SK-N-SH (cell line): Measurements from ENCODE around the gene NR2C2. TPM values are rescaled to one million over a fixed set of nuclear protein-coding genes. Genes with fewer than 3 reads are reported as not detected.
A peak's percentile ranks its signal among the peaks of the same experiment; 100 is the strongest.

Experiments
- CTCF ChIA-PET: fragments of 300-600, 350-600 bp; formaldehyde crosslinking; extraction: SDS; loops from one replicate; lab custom pipeline; 2021; lab: Yijun Ruan, JAX
- POLR2A ChIA-PET: fragments of 350-600 bp; sonication (Branson Sonifier 250); formaldehyde crosslinking; extraction: SDS; loops from one replicate; lab custom pipeline; 2020; ENCODE audit warnings: antibody characterized with exemption, inconsistent platforms; lab: Yijun Ruan, JAX
- DNase-seq: peaks from one replicate; pipeline ENCODE4 v3.0.0; 2012
- H2AFZ ChIP-seq: fragments of 200-600 bp; sonication (generic); 2 replicates; pipeline ENCODE4 v1.8.1; 2016; ENCODE audit warnings: antibody characterized with exemption, mild to moderate bottlenecking, low read depth
- H3F3A ChIP-seq: fragments of 200-600 bp; sonication (generic); replicated peaks from 2 replicates; pipeline ENCODE3; 2016; ENCODE audit warnings: antibody characterized with exemption, mild to moderate bottlenecking; ENCODE audit not compliant: insufficient read depth
- H3K27ac ChIP-seq, 2 experiments: fragments of 200-500 bp in 1 of 2; fragments of 200-600 bp in 1 of 2; sonication (Bioruptor generic) in 1 of 2; sonication (generic), shearing (Covaris generic) in 1 of 2; 2 replicates each; pipeline versions ENCODE4 v1.5.1 to v1.6.1; 2014 to 2016; ENCODE audit warnings: low read depth in 2 of 2, inconsistent platforms in 1 of 2, low read length in 1 of 2, mild to moderate bottlenecking in 1 of 2, mixed read lengths in 1 of 2
- H3K27me3 ChIP-seq: fragments of 200-600 bp; sonication (generic), shearing (Covaris generic); 2 replicates; pipeline ENCODE4 v1.6.1; 2016; ENCODE audit warnings: mixed run types; ENCODE audit not compliant: insufficient read depth
- H3K36me3 ChIP-seq, 2 experiments: fragments of 200-500 bp in 1 of 2; fragments of 200-600 bp in 1 of 2; sonication (Bioruptor generic) in 1 of 2; sonication (generic) in 1 of 2; replicated peaks in 1 of 2; 2 replicates each; pipeline versions ENCODE3 to v1.5.1; 2014 to 2016; ENCODE audit warnings: low read length in 1 of 2, mild to moderate bottlenecking in 1 of 2; ENCODE audit not compliant: insufficient read depth in 2 of 2, control insufficient read depth in 1 of 2
- H3K4me1 ChIP-seq, 2 experiments: fragments of 200-500 bp in 1 of 2; fragments of 200-600 bp in 1 of 2; sonication (Bioruptor generic) in 1 of 2; sonication (generic), shearing (Covaris generic) in 1 of 2; 2 replicates each; pipeline versions ENCODE4 v1.5.1 to v1.6.1; 2014 to 2016; ENCODE audit warnings: low read depth in 1 of 2, low read length in 1 of 2, mixed run types in 1 of 2; ENCODE audit not compliant: insufficient read depth in 2 of 2, control insufficient read depth in 1 of 2
- H3K4me2 ChIP-seq: fragments of 200-600 bp; sonication (generic), shearing (Covaris generic); 2 replicates; pipeline ENCODE4 v1.6.1; 2017; ENCODE audit warnings: mixed run types
- H3K4me3 ChIP-seq, 2 experiments: fragments of 200-500 bp in 1 of 2; fragments of 200-600 bp in 1 of 2; sonication (Bioruptor generic) in 1 of 2; sonication (generic), shearing (Covaris generic) in 1 of 2; 2 replicates each; pipeline versions ENCODE4 v1.5.1 to v1.8.1; 2014 to 2016; ENCODE audit warnings: low read depth in 2 of 2, inconsistent platforms in 1 of 2, low read length in 1 of 2, mild to moderate bottlenecking in 1 of 2, mixed read lengths in 1 of 2, moderate library complexity in 1 of 2
- H3K79me2 ChIP-seq: fragments of 200-600 bp; sonication (generic); 2 replicates; pipeline ENCODE4 v1.8.1; 2017; ENCODE audit warnings: mild to moderate bottlenecking; ENCODE audit not compliant: insufficient read depth
- H3K9ac ChIP-seq: fragments of 200-600 bp; sonication (generic); 2 replicates; pipeline ENCODE4 v1.6.1; 2017; ENCODE audit warnings: mixed run types
- H3K9me2 ChIP-seq: fragments of 200-600 bp; sonication (generic); 2 replicates; pipeline ENCODE4 v1.6.1; 2017; ENCODE audit warnings: mixed run types
- H3K9me3 ChIP-seq: fragments of 200-600 bp; sonication (generic); 2 replicates; pipeline ENCODE4 v1.6.1; 2017; ENCODE audit warnings: mixed run types, mild to moderate bottlenecking, moderate library complexity
- H4K20me1 ChIP-seq: fragments of 200-600 bp; sonication (generic); 2 replicates; pipeline ENCODE4 v1.6.1; 2017; ENCODE audit warnings: mild to moderate bottlenecking, mixed run types; ENCODE audit not compliant: insufficient read depth
- ELF1 ChIP-seq: IDR thresholded peaks from 2 replicates; pipeline ENCODE4 v1.4.0; 2012
- EP300 ChIP-seq, 2 experiments: IDR thresholded peaks; 2 replicates each; pipeline versions ENCODE4 v1.4.0 to v1.6.1; 2012; ENCODE audit warnings: borderline replicate concordance in 1 of 2, low read depth in 1 of 2, low read length in 1 of 2
- FOSL2 ChIP-seq: IDR thresholded peaks from 2 replicates; pipeline ENCODE4 v1.4.0; 2012; ENCODE audit warnings: low read depth, mild to moderate bottlenecking, moderate library complexity, borderline replicate concordance
- FOXM1 ChIP-seq: IDR thresholded peaks from 2 replicates; pipeline ENCODE4 v1.4.0; 2012; ENCODE audit warnings: low read depth, mild to moderate bottlenecking
- GABPA ChIP-seq: IDR thresholded peaks from 2 replicates; pipeline ENCODE4 v1.4.0; 2012; ENCODE audit warnings: low read depth, mild to moderate bottlenecking
- JUND ChIP-seq: IDR thresholded peaks from 2 replicates; pipeline ENCODE4 v1.4.0; 2012
- NRF1 ChIP-seq: IDR thresholded peaks from 2 replicates; pipeline ENCODE4 v1.6.1; 2012; ENCODE audit warnings: low read depth, mild to moderate bottlenecking, low read length
- POLR2AphosphoS5 ChIP-seq: IDR thresholded peaks from 2 replicates; pipeline ENCODE4 v1.6.1; 2012; ENCODE audit warnings: low read depth, low read length
- RCOR1 ChIP-seq: fragments of 150-350 bp; IDR thresholded peaks from 2 replicates; pipeline ENCODE4 v1.6.1; 2017; ENCODE audit warnings: antibody characterized with exemption, low read length
- RFX5 ChIP-seq: IDR thresholded peaks from 2 replicates; pipeline ENCODE4 v1.6.1; 2012; ENCODE audit warnings: mild to moderate bottlenecking, improper control_type of control experiment, low read length
- RXRA ChIP-seq: IDR thresholded peaks from 2 replicates; pipeline ENCODE4 v1.4.0; 2012; ENCODE audit warnings: low read depth, mild to moderate bottlenecking, borderline replicate concordance
- SIN3A ChIP-seq: IDR thresholded peaks from 2 replicates; pipeline ENCODE4 v1.6.1; 2012; ENCODE audit warnings: low read depth, mild to moderate bottlenecking, low read length, moderate library complexity, borderline replicate concordance
- SMC3 ChIP-seq: IDR thresholded peaks from 2 replicates; pipeline ENCODE4 v1.6.1; 2012; ENCODE audit warnings: low read depth, low read length, improper control_type of control experiment
- TAF1 ChIP-seq: IDR thresholded peaks from 2 replicates; pipeline ENCODE4 v1.6.1; 2012; ENCODE audit warnings: low read depth, mild to moderate bottlenecking, low read length, moderate library complexity, borderline replicate concordance
- TCF12 ChIP-seq: IDR thresholded peaks from 2 replicates; pipeline ENCODE4 v1.4.0; 2012
- TEAD4 ChIP-seq: IDR thresholded peaks from 2 replicates; pipeline ENCODE4 v1.4.0; 2012; ENCODE audit warnings: mild to moderate bottlenecking, borderline replicate concordance; ENCODE audit not compliant: insufficient read depth
- YY1 ChIP-seq: IDR thresholded peaks from 2 replicates; pipeline ENCODE4 v1.4.0; 2012; ENCODE audit warnings: low read depth, mild to moderate bottlenecking
- WGBS: methylation state at CpG from one replicate; pipeline ENCODE4 v1.1.6; 2017; ENCODE audit warnings: low lambda C conversion rate; 5-methylcytosine and 5-hydroxymethylcytosine counted together
- polyA plus RNA-seq, 3 experiments: library from polyadenylated mRNA; depleted of rRNA; stranded (reverse); fragments of >200 nt; gene quantifications; 2 replicates each; pipeline ENCODE4 v1.2.3, GENCODE V29; 2012
- TF ChIP-seq, protein P1 (sequence below): IDR thresholded peaks from 2 replicates; pipeline ENCODE4 v1.6.1; 2012; ENCODE audit warnings: mild to moderate bottlenecking, low read depth, low read length, moderate library complexity

NR2C2 gene
- polyA plus RNA-seq, 1 of the 3 experiments (the other 2 are of a cell fraction) = 13.1 TPM

DNA sequence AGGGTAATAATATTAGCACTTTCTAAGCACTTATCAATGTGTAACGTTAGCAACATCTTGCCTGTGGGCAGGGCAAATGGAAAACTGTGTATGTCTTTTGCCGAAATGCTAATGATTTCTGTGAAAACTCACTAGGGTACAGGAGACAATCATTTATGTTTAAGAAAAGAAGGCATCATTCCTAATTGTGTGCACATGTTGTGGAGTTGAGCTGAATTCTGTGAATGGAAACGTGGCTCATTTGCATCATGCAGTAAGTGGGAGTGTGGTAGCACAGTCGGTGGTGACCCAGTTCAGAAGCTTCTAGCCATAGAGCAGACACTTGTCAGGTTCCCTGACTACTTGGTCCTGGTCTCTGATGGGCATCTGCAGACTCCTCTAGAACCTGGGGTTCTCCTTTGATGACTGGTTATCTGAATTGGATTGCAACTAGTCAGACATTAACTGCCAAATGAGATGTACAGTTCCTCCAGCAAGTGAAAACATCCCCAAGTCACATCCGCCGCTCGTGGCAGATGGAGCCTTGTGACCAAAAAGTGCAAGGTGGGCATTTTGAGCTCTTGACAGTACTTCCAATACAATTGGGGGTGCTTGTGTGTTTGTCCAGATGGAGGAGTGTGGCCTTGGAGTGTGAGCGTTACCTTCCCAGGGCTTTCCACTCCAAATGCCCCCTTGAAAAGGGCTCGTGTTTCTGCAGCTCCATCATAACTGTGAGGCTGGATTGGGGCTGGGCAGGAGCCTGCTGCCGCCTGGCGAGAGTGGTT is 96.2 kb downstream of the NR2C2 start:
- H3K4me1 ChIP-seq = peaks cover 15 to 31% of the 10 kb centered on the region in 2 experiments; a peak in 3 of 4 replicates
- WGBS = 74% methylated on average over 9 of the region's 11 CpGs
- H3K4me3 ChIP-seq = no peak overlapping the region
- H3K9me3 ChIP-seq = no peaks in the 10 kb centered on the region
- TF ChIP-seq ELF1 (no peak), FOXM1 (no peak), FOSL2 (no peak), RXRA (no peak), EP300 (IDR thresholded peaks at IDR 0.05; ENCODE audit: borderline replicate concordance in 1 of 2, low read depth in 1 of 2, low read length in 1 of 2) (no peak), SIN3A (no peak), TAF1 (no peak), GABPA (no peak), YY1 (no peak), TEAD4 (no peak), POLR2AphosphoS5 (no peak), TCF12 (no peak), JUND (no peak), RFX5 (no peak), SMC3 (no peak), RCOR1 (no peak), NRF1 (no peak)
- TF ChIP-seq, protein P1, sequence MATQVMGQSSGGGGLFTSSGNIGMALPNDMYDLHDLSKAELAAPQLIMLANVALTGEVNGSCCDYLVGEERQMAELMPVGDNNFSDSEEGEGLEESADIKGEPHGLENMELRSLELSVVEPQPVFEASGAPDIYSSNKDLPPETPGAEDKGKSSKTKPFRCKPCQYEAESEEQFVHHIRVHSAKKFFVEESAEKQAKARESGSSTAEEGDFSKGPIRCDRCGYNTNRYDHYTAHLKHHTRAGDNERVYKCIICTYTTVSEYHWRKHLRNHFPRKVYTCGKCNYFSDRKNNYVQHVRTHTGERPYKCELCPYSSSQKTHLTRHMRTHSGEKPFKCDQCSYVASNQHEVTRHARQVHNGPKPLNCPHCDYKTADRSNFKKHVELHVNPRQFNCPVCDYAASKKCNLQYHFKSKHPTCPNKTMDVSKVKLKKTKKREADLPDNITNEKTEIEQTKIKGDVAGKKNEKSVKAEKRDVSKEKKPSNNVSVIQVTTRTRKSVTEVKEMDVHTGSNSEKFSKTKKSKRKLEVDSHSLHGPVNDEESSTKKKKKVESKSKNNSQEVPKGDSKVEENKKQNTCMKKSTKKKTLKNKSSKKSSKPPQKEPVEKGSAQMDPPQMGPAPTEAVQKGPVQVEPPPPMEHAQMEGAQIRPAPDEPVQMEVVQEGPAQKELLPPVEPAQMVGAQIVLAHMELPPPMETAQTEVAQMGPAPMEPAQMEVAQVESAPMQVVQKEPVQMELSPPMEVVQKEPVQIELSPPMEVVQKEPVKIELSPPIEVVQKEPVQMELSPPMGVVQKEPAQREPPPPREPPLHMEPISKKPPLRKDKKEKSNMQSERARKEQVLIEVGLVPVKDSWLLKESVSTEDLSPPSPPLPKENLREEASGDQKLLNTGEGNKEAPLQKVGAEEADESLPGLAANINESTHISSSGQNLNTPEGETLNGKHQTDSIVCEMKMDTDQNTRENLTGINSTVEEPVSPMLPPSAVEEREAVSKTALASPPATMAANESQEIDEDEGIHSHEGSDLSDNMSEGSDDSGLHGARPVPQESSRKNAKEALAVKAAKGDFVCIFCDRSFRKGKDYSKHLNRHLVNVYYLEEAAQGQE = no peak
- TF ChIP-seq, all 33 proteins: peak for 0
- no peaks in the 10 kb centered on the region for H3K27me3 ChIP-seq
- CTCF ChIA-PET = interaction anchor here (0.9 kb wide), 1 partner anchor 118 kb away, joined by 3 read pairs; no protein-coding TSS in a partner anchor
- H3K9me2 ChIP-seq = no peaks in the 10 kb centered on the region
- no peak overlapping the region for H2AFZ ChIP-seq
- POLR2A ChIA-PET = no interaction called here
- H3F3A ChIP-seq = no peaks in the 10 kb centered on the region
- H3K27ac ChIP-seq = peak overlapping the region; percentile 48 to 77
- H3K4me2 ChIP-seq = no peak overlapping the region
- peaks cover 10% of the 10 kb centered on the region; the same call in 1 of the 2 replicates for H3K79me2 ChIP-seq
- peaks cover 81 to 89% of the 10 kb centered on the region in 2 experiments for H3K36me3 ChIP-seq
- no peaks in the 10 kb centered on the region for H4K20me1 ChIP-seq
- H3K9ac ChIP-seq = no peak overlapping the region
- no peak for DNase-seq
